ENCODE measurements around the gene KCNAB2. TPM values are rescaled to one million over a fixed set of nuclear protein-coding genes. Genes with fewer than 3 reads are reported as not detected.

KCNAB2 gene
- polyA plus RNA-seq, 3 donors, result 11.5 to 178 (median 22.7) TPM

- H3K36me3 Mint-ChIP-seq, result peaks cover 54 to 72% of the 10 kb centered on the region in 2 donors
- H2AFZ ChIP-seq (ENCODE audit: insufficient read depth, low read depth, low read length, poor library complexity, severe bottlenecking), result no peak overlapping the region
- peaks cover 0 to 1% (median 0%) of the 10 kb centered on the region in 3 donors for H3K27me3 Mint-ChIP-seq (ENCODE audit: low read depth in 3 of 3)
- H3K27ac Mint-ChIP-seq, result peak overlapping the region in 1 of 7 donors; percentile 75
- peaks cover 42 to 69% of the 10 kb centered on the region in 2 donors for H3K36me3 ChIP-seq (replicated peaks in 1 of 2; ENCODE audit: control insufficient read depth in 1 of 2, insufficient read depth in 2 of 2, low read length in 2 of 2)
- H3K79me2 ChIP-seq (ENCODE audit: insufficient read depth, low read length), result peaks cover 64% of the 10 kb centered on the region
- H3K4me3 Mint-ChIP-seq, result no peak overlapping the region
- no peak for DNase-seq
- 98% methylated on average over 8 of the region's 8 CpGs for WGBS (ENCODE audit: insufficient coverage)
- H3K27me3 ChIP-seq (ENCODE audit: control insufficient read depth in 2 of 2, insufficient read depth in 2 of 2, low read length in 2 of 2), result no peaks in the 10 kb centered on the region
- H3K9ac ChIP-seq (ENCODE audit: insufficient read depth, low read length, poor library complexity, severe bottlenecking), result no peak overlapping the region
- peaks cover 47% of the 10 kb centered on the region for H3K4me1 Mint-ChIP-seq
- H3K9me3 Mint-ChIP-seq, result peaks cover 0 to 2% (median 0%) of the 10 kb centered on the region in 7 donors
- no peak overlapping the region for H3K27ac ChIP-seq (ENCODE audit: low read depth in 1 of 2, low read length in 2 of 2)
- intact Hi-C loops (cut with micrococcal nuclease), result loop anchor here (2.0 to 10.0 kb wide), 3 partner anchors 152 to 192 kb away; partner anchors contain the start of genes HES3 (in 2 of the 2) and RNF207 (in 1 of the 2)
- H3K4me2 ChIP-seq (replicated peaks; ENCODE audit: extremely low read depth, low read length, poor library complexity, severe bottlenecking), result no peak overlapping the region
- TF ChIP-seq CTCF (IDR thresholded peaks at IDR 0.05), result no peak
- H4K20me1 ChIP-seq (ENCODE audit: insufficient read depth, low read length), result peaks cover 100% of the 10 kb centered on the region
- H3K9me3 ChIP-seq (replicated peaks in 1 of 2; ENCODE audit: control insufficient read depth in 1 of 2, insufficient read depth in 1 of 2, low read length in 2 of 2), result no peaks in the 10 kb centered on the region
- no peak overlapping the region for H3K4me3 ChIP-seq (replicated peaks in 1 of 3; ENCODE audit: low read depth in 2 of 3, low read length in 3 of 3)
- H3K4me1 ChIP-seq (ENCODE audit: control insufficient read depth in 1 of 2, insufficient read depth in 2 of 2, low read length in 2 of 2), result peaks cover 38 to 41% of the 10 kb centered on the region in 2 donors
Observed at GRCh38 chr1:6053206-6053546, 7.5 kb downstream of the KCNAB2 start.

GRCh38 chr1:6054596-6054995 is 8.9 kb downstream of the KCNAB2 start:
- Histone ChIP-seq H3K4me1 (ENCODE audit: control insufficient read depth in 1 of 2, insufficient read depth in 2 of 2, low read length in 2 of 2) (peaks cover 51 to 55% of the 10 kb centered on the region in 2 donors), H3K27me3 (ENCODE audit: control insufficient read depth in 2 of 2, insufficient read depth in 2 of 2, low read length in 2 of 2) (no peaks in the 10 kb centered on the region), H3K9me3 (replicated peaks in 1 of 2; ENCODE audit: control insufficient read depth in 1 of 2, insufficient read depth in 1 of 2, low read length in 2 of 2) (no peaks in the 10 kb centered on the region), H3K36me3 (replicated peaks in 1 of 2; ENCODE audit: control insufficient read depth in 1 of 2, insufficient read depth in 2 of 2, low read length in 2 of 2) (peaks cover 29 to 58% of the 10 kb centered on the region in 2 donors), H3K4me3 (replicated peaks in 1 of 3; ENCODE audit: low read depth in 2 of 3, low read length in 3 of 3) (no peak overlapping the region), H3K4me2 (replicated peaks; ENCODE audit: extremely low read depth, low read length, poor library complexity, severe bottlenecking) (no peak overlapping the region), H2AFZ (ENCODE audit: insufficient read depth, low read depth, low read length, poor library complexity, severe bottlenecking) (no peak overlapping the region), H3K27ac (ENCODE audit: low read depth in 1 of 2, low read length in 2 of 2) (peak overlapping the region in 1 of 2 donors; percentile 84), H3K79me2 (ENCODE audit: insufficient read depth, low read length) (peaks cover 67% of the 10 kb centered on the region), H4K20me1 (ENCODE audit: insufficient read depth, low read length) (peaks cover 100% of the 10 kb centered on the region), H3K9ac (ENCODE audit: insufficient read depth, low read length, poor library complexity, severe bottlenecking) (no peak overlapping the region)
- peaks cover 49 to 68% of the 10 kb centered on the region in 2 donors for H3K36me3 Mint-ChIP-seq
- WGBS (ENCODE audit: insufficient coverage), result 95% methylated on average over 5 of the region's 6 CpGs
- H3K27me3 Mint-ChIP-seq (ENCODE audit: low read depth in 3 of 3), result peaks cover 0 to 1% (median 0%) of the 10 kb centered on the region in 3 donors
- no peak for DNase-seq
- H3K27ac Mint-ChIP-seq, result peak overlapping the region in 4 of 7 donors; percentile 1 to 91 (median 52)
- intact Hi-C loops (cut with micrococcal nuclease), result loop anchor here in 1 of 2 donors (10.0 kb wide), 2 partner anchors 150 to 190 kb away; partner anchors contain the start of genes HES3 and RNF207
- peaks cover 62% of the 10 kb centered on the region for H3K4me1 Mint-ChIP-seq
- peaks cover 0 to 2% (median 0%) of the 10 kb centered on the region in 7 donors for H3K9me3 Mint-ChIP-seq
- TF ChIP-seq CTCF (IDR thresholded peaks at IDR 0.05), result no peak
- H3K4me3 Mint-ChIP-seq, result no peak overlapping the region
